HepG2 (cell line): ENCODE results near the gene ANAPC1. TPM values are rescaled to one million over a fixed set of nuclear protein-coding genes. Genes with fewer than 3 reads are reported as not detected.
A peak's percentile ranks its signal among the peaks of the same experiment; 100 is the strongest.

Experiments used
- ARNT2 ChIP-seq: sonication (generic); formaldehyde crosslinking; IDR thresholded peaks from 2 replicates; pipeline ENCODE4 v1.8.0; 2022; ENCODE audit warnings: mild to moderate bottlenecking, low read depth, missing genetic modification reagents, moderate library complexity
- CHCHD3 ChIP-seq: sonication (generic); formaldehyde crosslinking; IDR thresholded peaks from 2 replicates; pipeline ENCODE4 v1.8.0; 2022; ENCODE audit warnings: mild to moderate bottlenecking, missing genetic modification reagents, moderate library complexity
- ELF4 ChIP-seq: sonication (generic); formaldehyde crosslinking; IDR thresholded peaks from 2 replicates; pipeline ENCODE4 v1.5.0; 2020; ENCODE audit warnings: missing genetic modification reagents, mild to moderate bottlenecking, moderate library complexity, borderline replicate concordance
- GPBP1L1 ChIP-seq: sonication (generic); formaldehyde crosslinking; IDR thresholded peaks from 2 replicates; pipeline ENCODE4 v1.5.0; 2020; ENCODE audit warnings: mild to moderate bottlenecking, missing genetic modification reagents
- HMG20A ChIP-seq: IDR thresholded peaks from 2 replicates; pipeline ENCODE4 v1.6.1; 2016; ENCODE audit warnings: borderline replicate concordance
- MAF1 ChIP-seq: sonication (generic); formaldehyde crosslinking; IDR thresholded peaks from 2 replicates; pipeline ENCODE4 v1.5.0; 2020; ENCODE audit warnings: missing genetic modification reagents, borderline replicate concordance
- MLLT10 ChIP-seq: sonication (generic); formaldehyde crosslinking; IDR thresholded peaks from 2 replicates; pipeline ENCODE4 v1.4.0; 2020; ENCODE audit warnings: missing genetic modification reagents
- NR2C2 ChIP-seq: sonication (generic); formaldehyde crosslinking; IDR thresholded peaks from 2 replicates; pipeline ENCODE4 v1.4.0; 2020; ENCODE audit warnings: missing genetic modification reagents, mild to moderate bottlenecking, moderate library complexity, borderline replicate concordance
- RFXANK ChIP-seq: IDR thresholded peaks from 2 replicates; pipeline ENCODE4 v1.6.1; 2016
- TIGD3 ChIP-seq: sonication (generic); formaldehyde crosslinking; IDR thresholded peaks from 2 replicates; pipeline ENCODE4 v1.5.1; 2020; ENCODE audit warnings: mild to moderate bottlenecking, missing genetic modification reagents, borderline replicate concordance
- TOPORS ChIP-seq: sonication (generic); formaldehyde crosslinking; IDR thresholded peaks from 2 replicates; pipeline ENCODE4 v1.8.0; 2023; ENCODE audit warnings: mild to moderate bottlenecking, missing genetic modification reagents
- USF2 ChIP-seq, 2 experiments: sonication (generic) in 1 of 2; formaldehyde crosslinking in 1 of 2; IDR thresholded peaks; 2 replicates each; pipeline versions ENCODE4 v1.5.1 to v1.6.1; 2011 to 2020; ENCODE audit warnings: borderline replicate concordance in 1 of 2, low read depth in 1 of 2, low read length in 1 of 2, mild to moderate bottlenecking in 1 of 2, missing genetic modification reagents in 1 of 2, moderate library complexity in 1 of 2
- YEATS4 ChIP-seq: sonication (generic); formaldehyde crosslinking; IDR thresholded peaks from 2 replicates; pipeline ENCODE4 v1.4.0; 2020; ENCODE audit warnings: missing genetic modification reagents, borderline replicate concordance
- ZFYVE20 ChIP-seq: sonication (generic); formaldehyde crosslinking; IDR thresholded peaks from 2 replicates; pipeline ENCODE4 v1.8.0; 2023; ENCODE audit warnings: low read depth, mild to moderate bottlenecking, moderate library complexity, missing genetic modification reagents, borderline replicate concordance
- ZNF362 ChIP-seq: sonication (generic); formaldehyde crosslinking; IDR thresholded peaks from 2 replicates; pipeline ENCODE4 v1.4.0; 2020; ENCODE audit warnings: missing genetic modification reagents, mild to moderate bottlenecking, borderline replicate concordance
- ZNF367 ChIP-seq: sonication (generic); formaldehyde crosslinking; IDR thresholded peaks from 2 replicates; pipeline ENCODE4 v1.4.0; 2020; ENCODE audit warnings: missing genetic modification reagents, borderline replicate concordance
- ZNF451 ChIP-seq: sonication (generic); formaldehyde crosslinking; IDR thresholded peaks from 2 replicates; pipeline ENCODE4 v1.5.0; 2020; ENCODE audit warnings: mild to moderate bottlenecking, missing genetic modification reagents
- ZNF746 ChIP-seq: sonication (generic); formaldehyde crosslinking; IDR thresholded peaks from 2 replicates; pipeline ENCODE4 v1.8.0; 2022; ENCODE audit warnings: mild to moderate bottlenecking, missing genetic modification reagents
- polyA plus RNA-seq, 8 experiments: library from polyadenylated mRNA; depleted of rRNA in 3 of 8; stranded (reverse) in 7 of 8; unstranded in 1 of 8; fragments of >200 nt; fragmentation: Illumina TruSeq in 4 of 8; extraction: Trizol in 4 of 8; gene quantifications; 2 replicates each; pipeline versions ENCODE4 v1.2.1 to v1.2.3, GENCODE V29; 2011 to 2016; ENCODE audit warnings: low read depth in 4 of 8, missing spikeins in 1 of 8, mixed read lengths in 1 of 8; ENCODE audit not compliant: insufficient read depth in 1 of 8
- total RNA-seq, 5 experiments: library from RNA; depleted of rRNA; stranded (reverse); fragments of >200 nt; fragmentation: Illumina TruSeq; extraction: Trizol; gene quantifications; 2 replicates each; pipeline ENCODE4 v1.2.3, GENCODE V29; 2016; ENCODE audit warnings: low read depth in 1 of 5
- TF ChIP-seq, protein P1 (sequence below): sonication (generic); formaldehyde crosslinking; IDR thresholded peaks from 2 replicates; pipeline ENCODE4 v1.8.1; 2023; ENCODE audit warnings: mild to moderate bottlenecking, inconsistent platforms, moderate library complexity, missing genetic modification reagents, borderline replicate concordance

ANAPC1 gene
- total and polyA plus RNA-seq, 2 of the 13 experiments (the other 11 are each of a cell fraction or from before 2014, with no cell fraction given), result 50.0 to 89.7 TPM

- TF ChIP-seq ZNF746 (CRISPR knock-in tag), result peak; percentile 86
- 0 out of 2 replicates have a peak, but pooled peaks have one; percentile 9 for TF ChIP-seq ZNF362
- no peak for TF ChIP-seq TIGD3 (CRISPR knock-in tag)
- TF ChIP-seq ZFYVE20 (CRISPR knock-in tag), result no peak
- TF ChIP-seq, protein P1, sequence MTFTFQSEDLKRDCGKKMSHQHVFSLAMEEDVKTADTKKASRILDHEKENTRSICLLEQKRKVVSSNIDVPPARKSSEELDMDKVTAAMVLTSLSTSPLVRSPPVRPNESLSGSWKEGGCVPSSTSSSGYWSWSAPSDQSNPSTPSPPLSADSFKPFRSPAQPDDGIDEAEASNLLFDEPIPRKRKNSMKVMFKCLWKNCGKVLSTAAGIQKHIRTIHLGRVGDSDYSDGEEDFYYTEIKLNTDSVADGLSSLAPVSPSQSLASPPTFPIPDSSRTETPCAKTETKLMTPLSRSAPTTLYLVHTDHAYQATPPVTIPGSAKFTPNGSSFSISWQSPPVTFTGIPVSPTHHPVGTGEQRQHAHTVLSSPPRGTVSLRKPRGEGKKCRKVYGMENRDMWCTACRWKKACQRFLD (CRISPR knock-in tag), result peak; percentile 20; the same call in 1 of the 2 replicates
- TF ChIP-seq MAF1 (CRISPR knock-in tag), result peak; percentile 57; the same call in 1 of the 2 replicates
- TF ChIP-seq YEATS4 (CRISPR knock-in tag), result peak; percentile 91
- no peak; the same call in 1 of the 2 replicates for TF ChIP-seq TOPORS (CRISPR knock-in tag)
- no peak for TF ChIP-seq RFXANK (CRISPR knock-in tag)
- TF ChIP-seq USF2 (IDR thresholded peaks at IDR 0.05; ENCODE audit: low read depth, low read length), result no peak
- no peak; the same call in 1 of the 2 replicates for TF ChIP-seq USF2 (CRISPR knock-in tag; IDR thresholded peaks at IDR 0.05; ENCODE audit: borderline replicate concordance)
- no peak for TF ChIP-seq ELF4 (CRISPR knock-in tag)
- TF ChIP-seq ZNF451 (CRISPR knock-in tag), result no peak
- TF ChIP-seq MLLT10, result no peak
- TF ChIP-seq NR2C2 (CRISPR knock-in tag), result 0 out of 2 replicates have a peak, but pooled peaks have one; percentile 51
- no peak for TF ChIP-seq GPBP1L1 (CRISPR knock-in tag)
- no peak; the same call in 1 of the 2 replicates for TF ChIP-seq ARNT2 (CRISPR knock-in tag)
- no peak for TF ChIP-seq ZNF367
- TF ChIP-seq CHCHD3 (CRISPR knock-in tag), result peak; percentile 3; the same call in 1 of the 2 replicates
- no peak for TF ChIP-seq HMG20A (CRISPR knock-in tag)
These were observed 14.1 kb upstream of the ANAPC1 start, which contains the start of gene MERTK (continued) for GRCh38 chr2:111897924-111898702.
